CD4-positive, alpha-beta T cell (primary cell): ENCODE measurements around the gene MIDN. TPM values are rescaled to one million over a fixed set of nuclear protein-coding genes. Genes with fewer than 3 reads are reported as not detected.

ENCODE experiments used
- ATAC-seq: fragments of 200-7000 bp; cut with Tn5 transposase; one replicate; pipeline ENCODE4 v1.10.0; 2022; ENCODE audit warnings: mild to moderate bottlenecking; ENCODE audit not compliant: poor library complexity
- CTCF ChIA-PET: fragments of 350-600 bp; sonication (Branson Sonifier 250); formaldehyde crosslinking; loops from one replicate; lab custom pipeline; 2021; ENCODE audit warnings: antibody characterized with exemption, inconsistent platforms; lab: Charles Lee
- POLR2A ChIA-PET: fragments of 350-600 bp; sonication (Branson Sonifier 250); formaldehyde crosslinking; loops from one replicate; lab custom pipeline; 2021; ENCODE audit warnings: antibody characterized with exemption, inconsistent platforms; lab: Charles Lee
- DNase-seq, 14 experiments: peaks; one replicate each; pipeline ENCODE4 v3.0.0-alpha.2; 2013 to 2020; ENCODE audit warnings: mixed read lengths in 2 of 14
- H3K27ac ChIP-seq, 2 donors: one replicate each; pipeline versions ENCODE4 v1.5.1 to v1.7.0; 2013; ENCODE audit warnings: low read length in 2 of 2, low read depth in 1 of 2, mild to moderate bottlenecking in 1 of 2
- H3K27me3 ChIP-seq, 2 experiments: 1 replicate in 1 of 2; 2 replicates in 1 of 2; pipeline versions ENCODE4 v1.6.1 to v1.7.0; 2013; ENCODE audit warnings: low read length in 2 of 2, control low read depth in 1 of 2, mild to moderate bottlenecking in 1 of 2, moderate library complexity in 1 of 2; ENCODE audit not compliant: insufficient read depth in 2 of 2, control insufficient read depth in 1 of 2
- H3K36me3 ChIP-seq: one replicate; pipeline ENCODE4 v1.6.1; 2013; ENCODE audit warnings: low read length, control low read depth; ENCODE audit not compliant: insufficient read depth
- H3K4me1 ChIP-seq: one replicate; pipeline ENCODE4 v1.6.1; 2013; ENCODE audit warnings: low read length, control low read depth; ENCODE audit not compliant: insufficient read depth
- H3K4me3 ChIP-seq: one replicate; pipeline ENCODE4 v1.5.1; 2013; ENCODE audit warnings: mild to moderate bottlenecking, low read length, moderate library complexity
- H3K9me3 ChIP-seq, 2 experiments: 1 replicate in 1 of 2; 2 replicates in 1 of 2; pipeline versions ENCODE4 v1.6.1 to v1.7.0; 2013; ENCODE audit warnings: low read length in 2 of 2, mild to moderate bottlenecking in 2 of 2, control low read depth in 1 of 2, moderate library complexity in 1 of 2; ENCODE audit not compliant: control insufficient read depth in 1 of 2, insufficient read depth in 1 of 2
- H3K27ac Mint-ChIP-seq: one replicate; pipeline ENCODE4 v1.8.0; 2020; ENCODE audit warnings: mixed read lengths
- H3K27me3 Mint-ChIP-seq: one replicate; pipeline ENCODE4 v1.8.0; 2021; ENCODE audit warnings: mixed read lengths
- H3K36me3 Mint-ChIP-seq: one replicate; pipeline ENCODE4 v1.8.0; 2021; ENCODE audit warnings: low read depth, mixed read lengths
- H3K4me1 Mint-ChIP-seq: one replicate; pipeline ENCODE4 v1.8.0; 2021; ENCODE audit warnings: low read depth, mixed read lengths
- H3K4me3 Mint-ChIP-seq: one replicate; pipeline ENCODE4 v1.8.0; 2020; ENCODE audit warnings: mild to moderate bottlenecking, mixed read lengths
- H3K9me3 Mint-ChIP-seq: one replicate; pipeline ENCODE4 v1.8.0; 2020; ENCODE audit warnings: mixed read lengths
- CTCF ChIP-seq: fragments of 200-600 bp; IDR thresholded peaks from one replicate; pipeline ENCODE4 v1.8.0; 2022; ENCODE audit warnings: antibody characterized with exemption, mild to moderate bottlenecking
- intact Hi-C, 2 experiments: fragments of 100-400 bp; cut with DNase I in 1 of 2; cut with micrococcal nuclease in 1 of 2; formaldehyde crosslinking; loops; one replicate each; pipeline versions ENCODE4 v1.15.1 to v1.9.0; 2023 to 2025; cut with DNase I, micrococcal nuclease
- total RNA-seq, 174 experiments: library from RNA in 2 of 174; stranded (reverse) in 2 of 174; gene quantifications; one replicate each; pipeline ENCODE4 v1.2.3 and lab custom pipeline; 2021 to 2026

MIDN gene
- total RNA-seq, 2 experiments from 2014 or later = 214 to 228 TPM

DNA sequence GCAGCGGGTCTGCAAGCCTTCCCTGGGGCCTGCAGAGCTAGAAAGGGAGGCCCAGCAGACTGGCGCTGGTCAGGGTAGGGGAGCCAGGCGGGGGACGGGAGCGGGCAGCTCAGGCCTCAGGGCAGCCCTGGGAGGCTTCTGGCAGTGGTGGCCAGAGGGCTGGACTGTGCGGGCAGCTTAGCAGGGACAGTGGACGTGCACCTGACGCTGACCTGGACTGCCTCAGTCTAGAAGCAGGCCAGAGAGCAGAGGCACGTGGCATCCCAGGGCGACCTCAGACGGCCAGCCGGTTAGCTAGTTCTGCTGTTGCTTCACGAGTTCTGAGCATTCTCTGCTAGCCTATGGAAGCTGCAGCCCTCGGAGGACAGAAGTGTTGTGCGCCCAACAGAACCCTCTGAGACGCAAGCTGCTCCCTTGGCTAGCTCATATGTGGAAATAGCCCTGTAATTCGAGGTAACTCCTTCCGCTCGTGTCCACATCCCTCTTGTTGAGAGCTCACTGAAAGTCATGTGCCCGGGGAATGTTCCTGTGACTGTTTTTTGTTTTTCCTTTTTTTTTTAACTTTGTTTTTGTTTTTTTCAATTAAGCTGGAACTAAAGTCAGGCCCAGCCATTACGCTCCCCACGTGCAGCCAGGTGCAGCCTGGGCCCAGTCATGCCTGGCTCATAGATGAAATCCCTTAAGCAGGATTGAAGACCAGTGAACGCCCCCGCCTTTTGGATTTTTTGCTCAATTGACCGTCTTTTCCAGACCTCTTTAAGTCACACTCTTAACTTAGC lies 25.1 kb downstream of the MIDN start:
- H3K27me3 ChIP-seq = no peaks in the 10 kb centered on the region
- no peaks in the 10 kb centered on the region for H3K27me3 Mint-ChIP-seq
- peak overlapping the region; percentile 81 for H3K4me3 Mint-ChIP-seq
- H3K4me3 ChIP-seq = no peak overlapping the region
- intact Hi-C loops = loop anchor here (10.0 kb wide), 2 partner anchors 131 to 201 kb away; partner anchors contain the start of genes C19orf25 (in 1 of the 2), DAZAP1 (in 1 of the 2) and GAMT (in 1 of the 2)
- H3K27ac Mint-ChIP-seq = peak overlapping the region; percentile 82
- no peaks in the 10 kb centered on the region for H3K9me3 Mint-ChIP-seq
- H3K27ac ChIP-seq = no peak overlapping the region
- CTCF ChIA-PET = interaction anchor here (4.3 kb wide), 1 partner anchor 29 kb away, joined by 26 read pairs; no protein-coding TSS in a partner anchor
- H3K4me1 ChIP-seq = peaks cover 80% of the 10 kb centered on the region
- ATAC-seq (no peak), DNase-seq (peak in 1 of 14 experiments; percentile 23)
- peaks cover 67% of the 10 kb centered on the region for H3K36me3 ChIP-seq
- no peaks in the 10 kb centered on the region for H3K9me3 ChIP-seq
- POLR2A ChIA-PET = interaction anchor here (0.7 to 1.8 kb wide), 6 partner anchors 15 to 357 kb away, joined by 3 to 16 read pairs (median 4); no protein-coding TSS in a partner anchor
- TF ChIP-seq CTCF = no peak
- peaks cover 62% of the 10 kb centered on the region for H3K4me1 Mint-ChIP-seq
- peaks cover 79% of the 10 kb centered on the region for H3K36me3 Mint-ChIP-seq

GRCh38 chr19:1274081-1274851 lies 25.9 kb downstream of the MIDN start:
- POLR2A ChIA-PET = interaction anchor here (0.7 to 1.8 kb wide), 4 partner anchors 30 to 207 kb away, joined by 3 to 16 read pairs (median 4); no protein-coding TSS in a partner anchor
- TF ChIP-seq CTCF = no peak
- Mint-ChIP-seq H3K36me3 (peaks cover 73% of the 10 kb centered on the region), H3K4me1 (peaks cover 54% of the 10 kb centered on the region), H3K27ac (peak overlapping the region; percentile 82), H3K9me3 (no peaks in the 10 kb centered on the region), H3K27me3 (no peaks in the 10 kb centered on the region), H3K4me3 (peak overlapping the region; percentile 81)
- Histone ChIP-seq H3K27ac (peak overlapping the region; percentile 52 to 80), H3K36me3 (peaks cover 75% of the 10 kb centered on the region), H3K4me1 (peaks cover 74% of the 10 kb centered on the region), H3K4me3 (no peak overlapping the region), H3K27me3 (no peaks in the 10 kb centered on the region), H3K9me3 (no peaks in the 10 kb centered on the region)
- intact Hi-C loops = loop anchor here (10.0 kb wide), 2 partner anchors 131 to 201 kb away; partner anchors contain the start of genes C19orf25 (in 1 of the 2), DAZAP1 (in 1 of the 2) and GAMT (in 1 of the 2)
- CTCF ChIA-PET = interaction anchor here (4.3 kb wide), 1 partner anchor 30 kb away, joined by 26 read pairs; no protein-coding TSS in a partner anchor
- ATAC-seq = no peak
- peak in 2 of 14 experiments; percentile 26 to 57 for DNase-seq

DNA sequence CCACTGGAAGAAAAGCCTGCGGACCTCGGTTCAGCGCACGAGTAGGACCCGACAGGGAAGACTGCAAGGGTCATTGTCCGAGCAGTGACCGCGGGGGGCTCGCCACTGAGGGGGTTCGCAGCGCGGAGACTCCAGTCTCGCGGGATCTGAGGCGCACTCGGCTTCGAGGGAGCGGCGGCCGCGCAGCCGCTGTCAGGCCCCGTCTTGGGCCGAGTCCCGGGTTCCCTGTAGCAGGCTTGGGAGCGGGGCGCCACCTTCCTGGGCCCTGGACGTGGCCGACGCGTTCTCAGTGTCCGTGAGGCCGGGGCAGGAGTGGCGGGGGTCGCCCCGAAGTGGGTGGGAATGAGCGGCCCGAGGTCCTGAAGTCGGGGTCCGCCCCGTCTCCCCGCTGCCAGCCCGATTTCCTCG lies 26.5 kb downstream of the MIDN start:
- no peak for TF ChIP-seq CTCF
- Histone ChIP-seq H3K27me3 (no peaks in the 10 kb centered on the region), H3K27ac (peak overlapping the region; percentile 52 to 80), H3K9me3 (no peaks in the 10 kb centered on the region), H3K4me3 (peak overlapping the region; percentile 32), H3K36me3 (peaks cover 78% of the 10 kb centered on the region), H3K4me1 (peaks cover 77% of the 10 kb centered on the region)
- H3K9me3 Mint-ChIP-seq = no peaks in the 10 kb centered on the region
- intact Hi-C loops = loop anchor here (5.0 to 10.0 kb wide), 4 partner anchors 77 to 200 kb away; partner anchors contain the start of genes C19orf25 (in 1 of the 2), DAZAP1 (in 1 of the 2), GAMT (in 1 of the 2) and RPS15 (in 1 of the 2)
- DNase-seq (peak in 2 of 14 experiments; percentile 41 to 71), ATAC-seq (no peak)
- H3K4me1 Mint-ChIP-seq = peaks cover 58% of the 10 kb centered on the region
- POLR2A ChIA-PET = interaction anchor here (0.6 to 1.8 kb wide), 33 partner anchors 9 to 1153 kb away, joined by 3 to 25 read pairs (median 4); partner anchors contain the start of genes ABCA7, ARHGAP45, ATP5F1D and CNN2
- CTCF ChIA-PET = interaction anchor here (0.7 to 4.3 kb wide), 4 partner anchors 9 to 31 kb away, joined by 3 to 26 read pairs (median 10); no protein-coding TSS in a partner anchor
- H3K27ac Mint-ChIP-seq = peak overlapping the region; percentile 96
- peak overlapping the region; percentile 72 for H3K4me3 Mint-ChIP-seq
- peaks cover 76% of the 10 kb centered on the region for H3K36me3 Mint-ChIP-seq
- no peaks in the 10 kb centered on the region for H3K27me3 Mint-ChIP-seq
